ENCODE data around the gene RIN2. TPM values are rescaled to one million over a fixed set of nuclear protein-coding genes. Genes with fewer than 3 reads are reported as not detected.

The RIN2 gene
- total RNA-seq, 1 experiment from 2014 or later, result 46.2 TPM

GRCh38 chr20:19778404-19778803, 20.3 kb downstream of the RIN2 start:
- H3K4me3 ChIP-seq, result no peak overlapping the region
- no peaks in the 10 kb centered on the region for H3K9me2 ChIP-seq (ENCODE audit: insufficient read depth)
- H3K27me3 ChIP-seq (ENCODE audit: insufficient read depth, low read depth), result no peaks in the 10 kb centered on the region
- intact Hi-C loops (cut with micrococcal nuclease; ENCODE audit: unreplicated experiment), result no loop called here
- H2AFZ ChIP-seq, result no peak overlapping the region
- DNase-seq, result no peak
- POLR2A ChIA-PET (ENCODE audit: unreplicated experiment), result no interaction called here
- TF ChIP-seq EZH2 (IDR thresholded peaks at IDR 0.05; ENCODE audit: low read depth) (no peak), CTCF (conservative IDR thresholded peaks at IDR 0.05) (no peak)
- H4K20me1 ChIP-seq (ENCODE audit: insufficient read depth), result no peaks in the 10 kb centered on the region
- H3F3A ChIP-seq (ENCODE audit: insufficient read depth, low read depth), result peaks cover 9% of the 10 kb centered on the region; the same call in 1 of the 2 replicates
- no TSS peak for BruUV-seq (replicated peaks)
- no peak overlapping the region for H3K4me2 ChIP-seq
- H3K9me3 ChIP-seq (ENCODE audit: insufficient read depth, low read depth), result no peaks in the 10 kb centered on the region
- no peak overlapping the region for H3K27ac ChIP-seq
- no peaks in the 10 kb centered on the region for H3K79me2 ChIP-seq (ENCODE audit: low read depth)
- no peaks in the 10 kb centered on the region for H3K36me3 ChIP-seq (ENCODE audit: low read depth)
- CTCF ChIA-PET, result no interaction called here
- peaks cover 25% of the 10 kb centered on the region for H3K4me1 ChIP-seq (replicated peaks; ENCODE audit: insufficient read depth)

GRCh38 chr20:19779634-19780033, 21.6 kb downstream of the RIN2 start:
- H4K20me1 ChIP-seq (ENCODE audit: insufficient read depth), result no peaks in the 10 kb centered on the region
- BruUV-seq (replicated peaks), result no TSS peak
- H3K79me2 ChIP-seq (ENCODE audit: low read depth), result no peaks in the 10 kb centered on the region
- no peak overlapping the region for H3K4me2 ChIP-seq
- ChIA-PET CTCF (interaction anchor here (0.6 kb wide), 1 partner anchor 20 kb away, joined by 4 read pairs; no protein-coding TSS in a partner anchor), POLR2A (ENCODE audit: unreplicated experiment) (interaction anchor here (0.6 kb wide), 1 partner anchor 155 kb away, joined by 21 read pairs; no protein-coding TSS in a partner anchor)
- H3F3A ChIP-seq (ENCODE audit: insufficient read depth, low read depth), result peaks cover 21% of the 10 kb centered on the region
- no peaks in the 10 kb centered on the region for H3K9me2 ChIP-seq (ENCODE audit: insufficient read depth)
- H3K36me3 ChIP-seq (ENCODE audit: low read depth), result no peaks in the 10 kb centered on the region
- H3K4me3 ChIP-seq, result no peak overlapping the region
- no peak overlapping the region for H2AFZ ChIP-seq
- no peak for TF ChIP-seq EZH2 (IDR thresholded peaks at IDR 0.05; ENCODE audit: low read depth)
- H3K9me3 ChIP-seq (ENCODE audit: insufficient read depth, low read depth), result no peaks in the 10 kb centered on the region
- DNase-seq, result no peak
- peaks cover 30% of the 10 kb centered on the region for H3K4me1 ChIP-seq (replicated peaks; ENCODE audit: insufficient read depth)
- intact Hi-C loops (cut with micrococcal nuclease; ENCODE audit: unreplicated experiment), result no loop called here
- no peak overlapping the region for H3K27ac ChIP-seq
- H3K27me3 ChIP-seq (ENCODE audit: insufficient read depth, low read depth), result no peaks in the 10 kb centered on the region

- Histone ChIP-seq H3K9me2 (ENCODE audit: insufficient read depth) (no peaks in the 10 kb centered on the region), H3K4me1 (replicated peaks; ENCODE audit: insufficient read depth) (peaks cover 34% of the 10 kb centered on the region), H3K27ac (no peak overlapping the region), H3F3A (ENCODE audit: insufficient read depth, low read depth) (peaks cover 28% of the 10 kb centered on the region), H3K4me3 (no peak overlapping the region), H3K9me3 (ENCODE audit: insufficient read depth, low read depth) (no peaks in the 10 kb centered on the region), H4K20me1 (ENCODE audit: insufficient read depth) (no peaks in the 10 kb centered on the region), H3K36me3 (ENCODE audit: low read depth) (no peaks in the 10 kb centered on the region), H3K79me2 (ENCODE audit: low read depth) (no peaks in the 10 kb centered on the region), H3K27me3 (ENCODE audit: insufficient read depth, low read depth) (no peaks in the 10 kb centered on the region), H2AFZ (no peak overlapping the region), H3K4me2 (no peak overlapping the region)
- DNase-seq, result no peak
- ChIA-PET CTCF (interaction anchor here (0.5 to 0.6 kb wide), 2 partner anchors 20 to 371 kb away, joined by 3 to 4 read pairs; no protein-coding TSS in a partner anchor), POLR2A (ENCODE audit: unreplicated experiment) (interaction anchor here (0.6 kb wide), 1 partner anchor 155 kb away, joined by 21 read pairs; no protein-coding TSS in a partner anchor)
- TF ChIP-seq CTCF (conservative IDR thresholded peaks at IDR 0.05) (no peak), EZH2 (IDR thresholded peaks at IDR 0.05; ENCODE audit: low read depth) (no peak)
- no TSS peak for BruUV-seq (replicated peaks)
- intact Hi-C loops (cut with micrococcal nuclease; ENCODE audit: unreplicated experiment), result no loop called here
These were observed 22.2 kb downstream of the RIN2 start for GRCh38 chr20:19780261-19780660.

GRCh38 chr20:19781235-19781634, 23.2 kb downstream of the RIN2 start:
- Histone ChIP-seq H2AFZ (no peak overlapping the region), H3K9me2 (ENCODE audit: insufficient read depth) (no peaks in the 10 kb centered on the region), H3F3A (ENCODE audit: insufficient read depth, low read depth) (peaks cover 37% of the 10 kb centered on the region), H3K79me2 (ENCODE audit: low read depth) (no peaks in the 10 kb centered on the region), H3K27ac (no peak overlapping the region), H3K4me2 (no peak overlapping the region), H3K4me3 (no peak overlapping the region), H3K36me3 (ENCODE audit: low read depth) (no peaks in the 10 kb centered on the region), H3K27me3 (ENCODE audit: insufficient read depth, low read depth) (no peaks in the 10 kb centered on the region), H3K4me1 (replicated peaks; ENCODE audit: insufficient read depth) (peaks cover 38% of the 10 kb centered on the region), H3K9me3 (ENCODE audit: insufficient read depth, low read depth) (no peaks in the 10 kb centered on the region), H4K20me1 (ENCODE audit: insufficient read depth) (no peaks in the 10 kb centered on the region)
- CTCF ChIA-PET, result no interaction called here
- DNase-seq, result no peak
- BruUV-seq (replicated peaks), result no TSS peak
- TF ChIP-seq CTCF (conservative IDR thresholded peaks at IDR 0.05) (no peak), EZH2 (IDR thresholded peaks at IDR 0.05; ENCODE audit: low read depth) (no peak)
- intact Hi-C loops (cut with micrococcal nuclease; ENCODE audit: unreplicated experiment), result no loop called here
- POLR2A ChIA-PET (ENCODE audit: unreplicated experiment), result no interaction called here
